ENCODE data around the gene CETP. TPM values are rescaled to one million over a fixed set of nuclear protein-coding genes. Genes with fewer than 3 reads are reported as not detected.
A peak's percentile ranks its signal among the peaks of the same experiment; 100 is the strongest.

Gene CETP
- total and polyA plus RNA-seq, 2 of the 13 experiments (the other 11 are each of a cell fraction or from before 2014, with no cell fraction given) = 0.31 to 9.8 TPM

DNA sequence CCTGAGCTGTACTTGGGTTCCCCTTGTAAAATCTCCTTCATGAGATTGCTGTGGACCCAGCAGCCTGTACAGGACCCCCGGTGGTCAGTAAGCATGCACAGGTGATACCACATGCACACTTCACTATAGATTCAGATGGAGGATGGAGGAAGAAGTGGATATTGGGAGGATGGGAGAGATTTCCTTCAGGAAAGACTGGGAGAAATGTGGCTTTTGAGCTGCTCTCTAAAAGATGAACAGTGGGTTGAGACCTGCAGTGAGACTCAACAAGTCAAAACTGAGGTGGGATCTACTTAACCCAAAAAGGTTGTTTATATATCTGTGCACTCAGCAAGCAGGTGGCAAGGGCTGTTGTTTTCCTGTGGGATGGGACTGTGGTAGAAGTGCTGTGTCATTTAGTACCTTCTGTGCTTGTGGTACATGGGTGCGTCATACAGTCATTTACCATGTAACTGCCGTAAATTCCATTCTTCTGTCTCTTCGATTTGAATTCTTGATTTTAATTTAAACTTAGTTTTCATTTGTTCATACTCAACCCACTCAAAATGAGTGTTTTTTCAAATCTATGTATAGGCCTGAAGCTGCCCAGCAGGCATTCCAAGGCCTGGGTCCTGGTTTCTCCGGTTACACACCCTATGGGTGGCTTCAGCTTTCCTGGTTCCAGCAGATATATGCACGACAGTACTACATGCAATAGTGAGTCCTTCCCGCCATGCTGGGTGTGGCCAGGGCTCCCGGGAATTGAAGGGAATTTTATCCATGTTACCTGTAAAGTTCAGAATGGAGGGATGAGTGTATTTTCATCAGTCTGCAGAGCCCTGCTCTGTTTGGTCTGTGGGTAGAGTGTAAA is 22.9 kb upstream of the CETP start (continued):
- TF ChIP-seq, protein P1, sequence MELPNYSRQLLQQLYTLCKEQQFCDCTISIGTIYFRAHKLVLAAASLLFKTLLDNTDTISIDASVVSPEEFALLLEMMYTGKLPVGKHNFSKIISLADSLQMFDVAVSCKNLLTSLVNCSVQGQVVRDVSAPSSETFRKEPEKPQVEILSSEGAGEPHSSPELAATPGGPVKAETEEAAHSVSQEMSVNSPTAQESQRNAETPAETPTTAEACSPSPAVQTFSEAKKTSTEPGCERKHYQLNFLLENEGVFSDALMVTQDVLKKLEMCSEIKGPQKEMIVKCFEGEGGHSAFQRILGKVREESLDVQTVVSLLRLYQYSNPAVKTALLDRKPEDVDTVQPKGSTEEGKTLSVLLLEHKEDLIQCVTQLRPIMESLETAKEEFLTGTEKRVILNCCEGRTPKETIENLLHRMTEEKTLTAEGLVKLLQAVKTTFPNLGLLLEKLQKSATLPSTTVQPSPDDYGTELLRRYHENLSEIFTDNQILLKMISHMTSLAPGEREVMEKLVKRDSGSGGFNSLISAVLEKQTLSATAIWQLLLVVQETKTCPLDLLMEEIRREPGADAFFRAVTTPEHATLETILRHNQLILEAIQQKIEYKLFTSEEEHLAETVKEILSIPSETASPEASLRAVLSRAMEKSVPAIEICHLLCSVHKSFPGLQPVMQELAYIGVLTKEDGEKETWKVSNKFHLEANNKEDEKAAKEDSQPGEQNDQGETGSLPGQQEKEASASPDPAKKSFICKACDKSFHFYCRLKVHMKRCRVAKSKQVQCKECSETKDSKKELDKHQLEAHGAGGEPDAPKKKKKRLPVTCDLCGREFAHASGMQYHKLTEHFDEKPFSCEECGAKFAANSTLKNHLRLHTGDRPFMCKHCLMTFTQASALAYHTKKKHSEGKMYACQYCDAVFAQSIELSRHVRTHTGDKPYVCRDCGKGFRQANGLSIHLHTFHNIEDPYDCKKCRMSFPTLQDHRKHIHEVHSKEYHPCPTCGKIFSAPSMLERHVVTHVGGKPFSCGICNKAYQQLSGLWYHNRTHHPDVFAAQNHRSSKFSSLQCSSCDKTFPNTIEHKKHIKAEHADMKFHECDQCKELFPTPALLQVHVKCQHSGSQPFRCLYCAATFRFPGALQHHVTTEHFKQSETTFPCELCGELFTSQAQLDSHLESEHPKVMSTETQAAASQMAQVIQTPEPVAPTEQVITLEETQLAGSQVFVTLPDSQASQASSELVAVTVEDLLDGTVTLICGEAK (IDR thresholded peaks at IDR 0.05) = no peak
- TF ChIP-seq, protein P1 (CRISPR knock-in tag; IDR thresholded peaks at IDR 0.05) = no peak
- TF ChIP-seq FOXA1 (IDR thresholded peaks at IDR 0.05) (no peak), FOXA1 (CRISPR knock-in tag; IDR thresholded peaks at IDR 0.05) (no peak), ZFP82 (CRISPR knock-in tag; IDR thresholded peaks at IDR 0.05; ENCODE audit: borderline replicate concordance) (no peak), NONO (IDR thresholded peaks at IDR 0.05) (no peak), NONO (CRISPR knock-in tag; conservative IDR thresholded peaks at IDR 0.05) (no peak), POLR2A (IDR thresholded peaks at IDR 0.05; ENCODE audit: insufficient read depth in 1 of 2, low read depth in 2 of 2, low read length in 2 of 2) (peak in 1 of 2 experiments; percentile 57; a peak in 3 of 4 replicates), SKI (IDR thresholded peaks at IDR 0.05; ENCODE audit: partially characterized antibody) (no peak), MAF1 (CRISPR knock-in tag; IDR thresholded peaks at IDR 0.05; ENCODE audit: borderline replicate concordance) (no peak), ZNF33A (CRISPR knock-in tag; IDR thresholded peaks at IDR 0.05; ENCODE audit: borderline replicate concordance) (no peak), POLR2G (IDR thresholded peaks at IDR 0.05; ENCODE audit: low read depth, low read length) (peak; percentile 66)
- TF ChIP-seq, protein P2, sequence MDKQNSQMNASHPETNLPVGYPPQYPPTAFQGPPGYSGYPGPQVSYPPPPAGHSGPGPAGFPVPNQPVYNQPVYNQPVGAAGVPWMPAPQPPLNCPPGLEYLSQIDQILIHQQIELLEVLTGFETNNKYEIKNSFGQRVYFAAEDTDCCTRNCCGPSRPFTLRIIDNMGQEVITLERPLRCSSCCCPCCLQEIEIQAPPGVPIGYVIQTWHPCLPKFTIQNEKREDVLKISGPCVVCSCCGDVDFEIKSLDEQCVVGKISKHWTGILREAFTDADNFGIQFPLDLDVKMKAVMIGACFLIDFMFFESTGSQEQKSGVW (CRISPR knock-in tag; IDR thresholded peaks at IDR 0.05; ENCODE audit: borderline replicate concordance) = no peak
